ENCODE data around the gene TUBB4A. TPM values are rescaled to one million over a fixed set of nuclear protein-coding genes. Genes with fewer than 3 reads are reported as not detected.
"Not testable (repeated sequence)": the region's sequence is repeated elsewhere in the genome, so short reads cannot be mapped to it uniquely, and the experiment has no call there.

The TUBB4A gene
- total RNA-seq (2022) (not detected in 2 replicates), Bru-seq, nascent RNA (not detected), BruChase-seq, experiment 1, labeled RNA remaining after a 6-hour chase (not detected), BruChase-seq, experiment 2, labeled RNA remaining after a 2-hour chase (not detected)
- long read RNA-seq, result 0 reads

GRCh38 chr19:6501740-6502648 is at the start of gene TUBB4A:
TSS of gene TUBB4A (minus strand) at chr19:6502309. CDS start at chr19:6502212, 97 bp downstream.
- no peaks in the 10 kb centered on the region for H3K36me3 Mint-ChIP-seq (ENCODE audit: insufficient read depth, unreplicated experiment)
- CTCF ChIA-PET, result no interaction called here
- H3K4me3 Mint-ChIP-seq (ENCODE audit: unreplicated experiment), result peak within 1 kb of the TSS; percentile 35
- intact Hi-C loops (cut with micrococcal nuclease), result no loop called here
- no peak for DNase-seq (ENCODE audit: unreplicated experiment)
- no peak for TF ChIP-seq CTCF (IDR thresholded peaks at IDR 0.05; ENCODE audit: unreplicated experiment)
- POLR2A ChIA-PET, result no interaction called here
- no peak within 1 kb of the TSS for H3K27ac Mint-ChIP-seq (ENCODE audit: low read depth, unreplicated experiment)
- H3K4me1 Mint-ChIP-seq (ENCODE audit: insufficient read depth, unreplicated experiment), result no peaks in the 10 kb centered on the region
- BruUV-seq (replicated peaks), result no TSS peak
- H3K27me3 Mint-ChIP-seq (ENCODE audit: insufficient read depth, unreplicated experiment), result peaks cover 12% of the 10 kb centered on the region
- no peaks in the 10 kb centered on the region for H3K9me3 Mint-ChIP-seq (ENCODE audit: unreplicated experiment)

GRCh38 chr19:6551091-6551490 is 49.0 kb upstream of the TUBB4A start:
- peaks cover 5% of the 10 kb centered on the region for H3K4me1 Mint-ChIP-seq (ENCODE audit: insufficient read depth, unreplicated experiment)
- H3K27ac Mint-ChIP-seq (ENCODE audit: low read depth, unreplicated experiment), result no peak overlapping the region
- BruUV-seq (replicated peaks), result no TSS peak
- H3K36me3 Mint-ChIP-seq (ENCODE audit: insufficient read depth, unreplicated experiment), result no peaks in the 10 kb centered on the region
- ChIA-PET CTCF (no interaction called here), POLR2A (no interaction called here)
- H3K4me3 Mint-ChIP-seq (ENCODE audit: unreplicated experiment), result no peak overlapping the region
- DNase-seq (ENCODE audit: unreplicated experiment), result no peak
- intact Hi-C loops (cut with micrococcal nuclease), result no loop called here
- no peak for TF ChIP-seq CTCF (IDR thresholded peaks at IDR 0.05; ENCODE audit: unreplicated experiment)
- H3K9me3 Mint-ChIP-seq (ENCODE audit: unreplicated experiment), result no peaks in the 10 kb centered on the region
- H3K27me3 Mint-ChIP-seq (ENCODE audit: insufficient read depth, unreplicated experiment), result no peaks in the 10 kb centered on the region

- CTCF ChIA-PET, result interaction anchor here (1.2 kb wide), 1 partner anchor 9 kb away, joined by 3 read pairs; no protein-coding TSS in a partner anchor
- peak; percentile 69 for DNase-seq (ENCODE audit: unreplicated experiment)
- H3K4me1 Mint-ChIP-seq (ENCODE audit: insufficient read depth, unreplicated experiment); H3K27me3 Mint-ChIP-seq (ENCODE audit: insufficient read depth, unreplicated experiment); H3K4me3 Mint-ChIP-seq (ENCODE audit: unreplicated experiment); H3K27ac Mint-ChIP-seq (ENCODE audit: low read depth, unreplicated experiment); BruUV-seq (replicated peaks); H3K36me3 Mint-ChIP-seq (ENCODE audit: insufficient read depth, unreplicated experiment); intact Hi-C loops (cut with micrococcal nuclease); H3K9me3 Mint-ChIP-seq (ENCODE audit: unreplicated experiment): not testable (repeated sequence)
- POLR2A ChIA-PET, result interaction anchor here (1.1 to 1.3 kb wide), 2 partner anchors 12 to 19 kb away, joined by 3 to 6 read pairs; no protein-coding TSS in a partner anchor
Measured at GRCh38 chr19:6550679-6551078, 48.6 kb upstream of the TUBB4A start.

GRCh38 chr19:6543866-6544347 is 41.8 kb upstream of the TUBB4A start:
- Mint-ChIP-seq H3K27me3 (ENCODE audit: insufficient read depth, unreplicated experiment) (no peaks in the 10 kb centered on the region), H3K4me3 (ENCODE audit: unreplicated experiment) (no peak overlapping the region), H3K9me3 (ENCODE audit: unreplicated experiment) (no peaks in the 10 kb centered on the region), H3K36me3 (ENCODE audit: insufficient read depth, unreplicated experiment) (no peaks in the 10 kb centered on the region), H3K4me1 (ENCODE audit: insufficient read depth, unreplicated experiment) (peaks cover 6% of the 10 kb centered on the region), H3K27ac (ENCODE audit: low read depth, unreplicated experiment) (no peak overlapping the region)
- DNase-seq (ENCODE audit: unreplicated experiment), result no peak
- POLR2A ChIA-PET, result no interaction called here
- CTCF ChIA-PET, result interaction anchor here (0.9 kb wide), 2 partner anchors 18 to 28 kb away, joined by 3 to 4 read pairs; no protein-coding TSS in a partner anchor
- intact Hi-C loops (cut with micrococcal nuclease), result no loop called here
- no TSS peak for BruUV-seq (replicated peaks)
- no peak for TF ChIP-seq CTCF (IDR thresholded peaks at IDR 0.05; ENCODE audit: unreplicated experiment)

Measured in MCF 10A (cell line).